Peyer's patch (tissue), 4 donors: ENCODE data around the gene ZNF800.

ENCODE experiments used
- CTCF ChIP-seq, 6 experiments: fragments of 450-650 bp in 4 of 6; fragments of 200-600 bp in 2 of 6; sonication (generic) in 1 of 6; IDR thresholded peaks; one replicate each; pipeline ENCODE4 v1.5.1; 2017 to 2019; ENCODE audit warnings: antibody characterized with exemption in 6 of 6, mild to moderate bottlenecking in 3 of 6, moderate library complexity in 1 of 6
- POLR2A ChIP-seq, 2 donors: fragments of 450-650 bp; IDR thresholded peaks; one replicate each; pipeline ENCODE4 v1.5.1; 2017; ENCODE audit warnings: antibody characterized with exemption in 2 of 2, mild to moderate bottlenecking in 2 of 2, moderate library complexity in 2 of 2

GRCh38 chr7:127322832-127323493, 69.5 kb downstream of the ZNF800 start:
- no peak for TF ChIP-seq POLR2A (IDR thresholded peaks at IDR 0.05)
- TF ChIP-seq CTCF (IDR thresholded peaks at IDR 0.05), result no peak
